HEK293 (cell line): ENCODE results near the gene MED10.

Source experiments
- CTCF ChIP-seq: fragments of 450-650 bp; formaldehyde crosslinking; IDR thresholded peaks from 2 replicates; pipeline ENCODE4 v1.5.1; 2016; ENCODE audit warnings: missing biosample characterization, missing genetic modification characterization
- KLF17 ChIP-seq: fragments of 450-650 bp; formaldehyde crosslinking; IDR thresholded peaks from 2 replicates; pipeline ENCODE4 v1.5.1; 2016; ENCODE audit warnings: missing biosample characterization, missing genetic modification characterization
- OVOL3 ChIP-seq: fragments of 450-650 bp; formaldehyde crosslinking; IDR thresholded peaks from 2 replicates; pipeline ENCODE4 v1.5.1; 2016; ENCODE audit warnings: missing biosample characterization, missing genetic modification characterization
- PATZ1 ChIP-seq: fragments of 450-650 bp; formaldehyde crosslinking; IDR thresholded peaks from 2 replicates; pipeline ENCODE4 v1.5.1; 2016; ENCODE audit warnings: missing biosample characterization, missing genetic modification characterization
- PBX3 ChIP-seq: sonication (generic); formaldehyde crosslinking; IDR thresholded peaks from 2 replicates; pipeline ENCODE4 v1.8.1; 2022; ENCODE audit warnings: mild to moderate bottlenecking, moderate library complexity, missing genetic modification reagents
- TCF7L2 ChIP-seq: IDR thresholded peaks from 2 replicates; pipeline ENCODE4 v1.6.1; 2011; ENCODE audit warnings: low read depth, mild to moderate bottlenecking, inconsistent platforms, low read length, moderate library complexity, borderline replicate concordance
- YY1 ChIP-seq: fragments of 450-650 bp; formaldehyde crosslinking; IDR thresholded peaks from 2 replicates; pipeline ENCODE4 v1.5.1; 2018; ENCODE audit warnings: missing biosample characterization, missing genetic modification characterization
- ZBTB49 ChIP-seq: fragments of 450-650 bp; formaldehyde crosslinking; IDR thresholded peaks from 2 replicates; pipeline ENCODE4 v1.5.1; 2016; ENCODE audit warnings: missing biosample characterization, missing genetic modification characterization, low read depth
- ZFP37 ChIP-seq: fragments of 450-650 bp; formaldehyde crosslinking; IDR thresholded peaks from 2 replicates; pipeline ENCODE4 v1.5.1; 2016; ENCODE audit warnings: missing biosample characterization, missing genetic modification characterization
- ZNF114 ChIP-seq: fragments of 450-650 bp; formaldehyde crosslinking; IDR thresholded peaks from 2 replicates; pipeline ENCODE4 v1.5.0; 2017; ENCODE audit warnings: missing biosample characterization, missing genetic modification characterization
- ZNF366 ChIP-seq: fragments of 450-650 bp; formaldehyde crosslinking; conservative IDR thresholded peaks from 2 replicates; pipeline ENCODE4 v1.5.1; 2016; ENCODE audit warnings: missing biosample characterization, missing genetic modification characterization
- ZNF548 ChIP-seq: fragments of 450-650 bp; formaldehyde crosslinking; IDR thresholded peaks from 2 replicates; pipeline ENCODE4 v1.5.1; 2016; ENCODE audit warnings: missing biosample characterization, missing genetic modification characterization
- ZNF747 ChIP-seq: fragments of 450-650 bp; formaldehyde crosslinking; IDR thresholded peaks from 2 replicates; pipeline ENCODE4 v1.5.1; 2016; ENCODE audit warnings: missing biosample characterization, missing genetic modification characterization
- ZSCAN30 ChIP-seq: fragments of 450-650 bp; IDR thresholded peaks from 2 replicates; pipeline ENCODE4 v1.5.1; 2018; ENCODE audit warnings: missing biosample characterization, mild to moderate bottlenecking, missing genetic modification characterization, moderate library complexity

GRCh38 chr5:6359555-6360322 lies 18.6 kb downstream of the MED10 start:
- TF ChIP-seq PBX3 = no peak
- TF ChIP-seq CTCF (tag by site-specific recombination) = no peak
- TF ChIP-seq ZFP37 = no peak
- TF ChIP-seq KLF17 (tag by site-specific recombination) = no peak
- TF ChIP-seq ZNF366 (tag by site-specific recombination) = no peak
- TF ChIP-seq ZNF548 (tag by site-specific recombination) = no peak
- no peak for TF ChIP-seq ZBTB49 (tag by site-specific recombination)
- TF ChIP-seq TCF7L2 = no peak
- no peak for TF ChIP-seq ZNF114 (tag by site-specific recombination)
- no peak for TF ChIP-seq ZSCAN30
- no peak for TF ChIP-seq ZNF747 (tag by site-specific recombination)
- no peak for TF ChIP-seq OVOL3 (tag by site-specific recombination)
- no peak for TF ChIP-seq PATZ1 (tag by site-specific recombination)
- TF ChIP-seq YY1 = no peak
